ENCODE measurements around the gene NAXE. TPM values are rescaled to one million over a fixed set of nuclear protein-coding genes. Genes with fewer than 3 reads are reported as not detected.

Gene NAXE
- total RNA-seq, 1 donor from 2014 or later: 108 TPM

DNA sequence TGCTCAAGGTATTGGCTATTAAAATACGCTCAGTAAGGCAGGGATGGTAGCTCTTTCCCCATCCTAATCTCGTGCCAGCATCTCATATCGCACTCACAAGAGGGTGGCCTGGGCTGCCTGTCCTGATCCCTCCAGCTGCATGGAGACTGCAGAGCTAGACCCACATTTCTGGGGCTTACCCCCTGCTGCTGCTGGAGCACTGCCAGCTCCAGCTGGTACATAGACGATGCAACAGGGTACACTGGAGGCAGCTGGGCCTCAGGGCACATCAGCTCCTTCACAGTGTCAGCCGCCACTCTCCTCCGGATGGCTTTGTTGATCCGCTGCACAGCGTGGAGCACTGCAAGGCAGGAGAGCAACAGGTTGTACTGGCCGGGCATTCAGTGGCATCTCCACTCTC lies 35.2 kb upstream of the NAXE start:
- TF ChIP-seq, protein P1, sequence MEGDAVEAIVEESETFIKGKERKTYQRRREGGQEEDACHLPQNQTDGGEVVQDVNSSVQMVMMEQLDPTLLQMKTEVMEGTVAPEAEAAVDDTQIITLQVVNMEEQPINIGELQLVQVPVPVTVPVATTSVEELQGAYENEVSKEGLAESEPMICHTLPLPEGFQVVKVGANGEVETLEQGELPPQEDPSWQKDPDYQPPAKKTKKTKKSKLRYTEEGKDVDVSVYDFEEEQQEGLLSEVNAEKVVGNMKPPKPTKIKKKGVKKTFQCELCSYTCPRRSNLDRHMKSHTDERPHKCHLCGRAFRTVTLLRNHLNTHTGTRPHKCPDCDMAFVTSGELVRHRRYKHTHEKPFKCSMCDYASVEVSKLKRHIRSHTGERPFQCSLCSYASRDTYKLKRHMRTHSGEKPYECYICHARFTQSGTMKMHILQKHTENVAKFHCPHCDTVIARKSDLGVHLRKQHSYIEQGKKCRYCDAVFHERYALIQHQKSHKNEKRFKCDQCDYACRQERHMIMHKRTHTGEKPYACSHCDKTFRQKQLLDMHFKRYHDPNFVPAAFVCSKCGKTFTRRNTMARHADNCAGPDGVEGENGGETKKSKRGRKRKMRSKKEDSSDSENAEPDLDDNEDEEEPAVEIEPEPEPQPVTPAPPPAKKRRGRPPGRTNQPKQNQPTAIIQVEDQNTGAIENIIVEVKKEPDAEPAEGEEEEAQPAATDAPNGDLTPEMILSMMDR (IDR thresholded peaks at IDR 0.05; ENCODE audit: unreplicated experiment): no peak
- Mint-ChIP-seq H3K36me3 (ENCODE audit: insufficient read depth) (peaks cover 10% of the 10 kb centered on the region), H3K4me3 (ENCODE audit: low read depth) (no peak overlapping the region), H3K9me3 (ENCODE audit: low read depth) (no peaks in the 10 kb centered on the region), H3K4me1 (ENCODE audit: low read depth) (no peaks in the 10 kb centered on the region), H3K27me3 (no peaks in the 10 kb centered on the region), H3K27ac (no peak overlapping the region)
- DNase-seq (ENCODE audit: low spot score, unreplicated experiment): no peak

DNA sequence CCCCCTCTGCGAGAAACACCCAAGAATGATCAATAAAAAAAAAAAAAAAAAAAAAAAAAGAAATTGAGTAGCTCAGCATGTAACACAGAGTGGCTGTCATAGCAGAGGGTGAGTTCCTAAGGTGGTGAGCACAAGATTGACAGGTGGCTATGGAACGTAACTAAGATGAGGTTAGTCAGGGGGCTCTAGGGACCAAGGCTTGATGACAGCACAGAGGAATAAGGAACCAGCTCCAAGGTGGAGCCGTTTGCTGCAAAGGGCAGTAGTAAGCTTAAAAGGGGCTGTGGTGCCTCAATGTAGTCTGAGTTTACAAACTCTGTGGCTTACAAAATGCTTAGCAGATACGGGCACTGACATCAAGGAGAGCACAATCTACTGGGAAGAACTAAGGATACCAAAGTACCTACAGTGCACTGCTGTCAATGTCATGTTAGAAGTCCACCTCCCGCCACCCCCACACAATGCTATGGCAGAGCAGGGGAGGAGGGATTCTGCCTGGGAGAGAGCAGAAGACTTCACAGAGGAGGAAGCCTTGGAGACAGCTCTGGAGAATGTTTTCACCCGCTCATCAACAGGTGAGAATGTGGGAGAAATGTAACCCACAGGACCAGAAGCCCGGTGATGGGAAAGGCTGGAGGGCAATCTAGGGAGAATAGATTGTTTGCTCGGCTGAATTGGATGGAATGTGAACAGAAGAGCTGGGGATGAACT lies 32.3 kb upstream of the NAXE start:
- Mint-ChIP-seq H3K27ac (no peak overlapping the region), H3K36me3 (ENCODE audit: insufficient read depth) (peaks cover 4% of the 10 kb centered on the region), H3K27me3 (no peaks in the 10 kb centered on the region), H3K4me1 (ENCODE audit: low read depth) (no peaks in the 10 kb centered on the region), H3K9me3 (ENCODE audit: low read depth) (no peaks in the 10 kb centered on the region), H3K4me3 (ENCODE audit: low read depth) (no peak overlapping the region)
- no peak for DNase-seq (ENCODE audit: low spot score, unreplicated experiment)
- TF ChIP-seq, protein P1 (IDR thresholded peaks at IDR 0.05; ENCODE audit: unreplicated experiment): no peak

DNA sequence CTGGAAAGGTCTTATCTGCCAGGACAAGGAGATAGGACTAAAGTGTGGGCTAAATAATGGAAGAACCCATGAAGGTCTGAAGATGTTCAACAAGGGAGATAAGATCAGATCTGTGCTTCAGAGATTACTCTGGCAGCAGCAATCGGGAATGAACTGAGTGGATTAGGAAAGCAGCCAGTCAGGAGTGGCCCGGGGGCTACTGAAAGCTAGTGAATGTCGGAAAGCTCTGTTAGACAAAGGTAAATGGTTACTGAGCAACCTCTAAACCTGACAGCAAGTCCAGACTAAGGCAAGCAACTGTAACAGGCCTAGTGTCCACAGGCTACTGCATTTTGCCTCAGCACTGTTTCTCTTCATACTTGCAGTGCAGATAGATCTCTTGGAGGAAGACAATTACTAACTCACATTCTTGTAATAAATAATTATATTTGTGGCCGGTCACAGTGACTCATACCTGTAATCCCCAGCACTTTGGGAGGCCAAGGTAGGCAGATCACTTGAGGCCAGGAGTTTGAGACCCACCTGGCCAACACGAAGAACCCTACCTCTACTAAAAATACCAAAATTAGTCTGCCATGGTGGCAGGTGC lies 31.7 kb upstream of the NAXE start:
- Mint-ChIP-seq H3K4me1 (ENCODE audit: low read depth) (no peaks in the 10 kb centered on the region), H3K27ac (no peak overlapping the region), H3K4me3 (ENCODE audit: low read depth) (no peak overlapping the region), H3K27me3 (no peaks in the 10 kb centered on the region), H3K9me3 (ENCODE audit: low read depth) (no peaks in the 10 kb centered on the region), H3K36me3 (ENCODE audit: insufficient read depth) (peaks cover 4% of the 10 kb centered on the region)
- TF ChIP-seq, protein P1 (IDR thresholded peaks at IDR 0.05; ENCODE audit: unreplicated experiment): no peak
- no peak for DNase-seq (ENCODE audit: low spot score, unreplicated experiment)

DNA sequence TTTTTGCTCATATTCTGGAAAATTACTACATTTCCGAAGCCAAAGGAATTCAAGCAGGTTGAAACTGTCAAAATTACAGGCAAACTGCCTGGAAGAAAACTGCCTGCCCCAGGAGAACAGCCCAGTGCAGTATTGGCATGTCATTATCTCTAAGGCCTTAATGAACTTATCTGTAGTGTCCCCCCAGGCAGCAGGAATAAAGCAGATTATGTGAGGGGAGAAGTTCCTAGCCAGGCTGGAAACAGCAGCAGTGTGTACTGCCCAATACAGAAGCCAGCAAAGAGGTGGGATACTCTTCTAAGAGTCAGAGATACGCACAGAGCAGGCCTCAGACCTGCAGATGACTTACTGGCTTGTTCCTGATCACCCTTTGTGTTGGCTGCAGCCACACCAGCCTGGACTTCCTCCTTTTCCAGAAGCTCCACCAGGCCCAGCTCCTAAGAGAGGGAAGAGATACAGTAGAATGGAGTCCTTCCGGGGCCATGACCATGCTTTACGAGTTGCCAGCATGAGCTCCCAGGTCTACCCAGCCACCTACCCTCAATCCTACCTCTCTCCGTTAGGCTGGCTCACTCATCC lies 30.9 kb upstream of the NAXE start:
- H3K36me3 Mint-ChIP-seq (ENCODE audit: insufficient read depth): peaks cover 4% of the 10 kb centered on the region
- no peak for DNase-seq (ENCODE audit: low spot score, unreplicated experiment)

DNA sequence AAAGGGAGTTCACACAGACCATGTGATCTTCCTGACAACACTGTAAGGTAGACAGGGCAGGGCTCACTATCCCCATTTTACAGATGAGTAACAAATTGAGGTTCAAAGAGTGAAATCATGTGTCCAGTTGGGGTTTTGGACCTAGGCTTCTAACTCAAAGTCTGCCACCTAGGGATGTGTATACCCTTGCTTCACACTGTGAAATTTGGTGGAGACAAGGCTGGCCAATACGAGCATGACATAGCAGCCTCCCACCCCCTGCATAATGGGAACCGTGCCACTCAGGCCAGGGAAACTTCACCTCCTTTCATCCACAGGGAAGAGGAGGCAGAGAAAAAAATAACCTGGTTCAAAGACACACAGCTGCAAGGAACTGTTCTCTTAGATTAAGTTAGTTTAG lies 26.1 kb upstream of the NAXE start:
- H3K27me3 Mint-ChIP-seq: no peaks in the 10 kb centered on the region
- H3K27ac Mint-ChIP-seq: no peak overlapping the region
- H3K4me1 Mint-ChIP-seq (ENCODE audit: low read depth): no peaks in the 10 kb centered on the region
- H3K9me3 Mint-ChIP-seq (ENCODE audit: low read depth): no peaks in the 10 kb centered on the region
- TF ChIP-seq, protein P1 (IDR thresholded peaks at IDR 0.05; ENCODE audit: unreplicated experiment): no peak
- peaks cover 9% of the 10 kb centered on the region for H3K36me3 Mint-ChIP-seq (ENCODE audit: insufficient read depth)
- H3K4me3 Mint-ChIP-seq (ENCODE audit: low read depth): no peak overlapping the region
- no peak for DNase-seq (ENCODE audit: low spot score, unreplicated experiment)

More for the DNA sequence above, 30.9 kb upstream of the NAXE start:
- Mint-ChIP-seq H3K4me1 (ENCODE audit: low read depth) (no peaks in the 10 kb centered on the region), H3K27ac (no peak overlapping the region), H3K27me3 (no peaks in the 10 kb centered on the region), H3K9me3 (ENCODE audit: low read depth) (no peaks in the 10 kb centered on the region), H3K4me3 (ENCODE audit: low read depth) (no peak overlapping the region)
- TF ChIP-seq, protein P1 (IDR thresholded peaks at IDR 0.05; ENCODE audit: unreplicated experiment): no peak
